Omental fat pad (tissue), 4 donors: ENCODE measurements around the gene ZP2. TPM values are rescaled to one million over a fixed set of nuclear protein-coding genes. Genes with fewer than 3 reads are reported as not detected.

Experiments
- ATAC-seq: fragments of 150-250 bp; one replicate; pipeline ENCODE4 v1.9.1; 2016; ENCODE audit warnings: mild to moderate bottlenecking, moderate library complexity; ENCODE audit not compliant: low FRiP score
- DNase-seq: peaks from one replicate; pipeline ENCODE4 v3.0.0-alpha.2; 2019; ENCODE audit warnings: low spot score
- total RNA-seq, 4 donors: library from RNA; depleted of rRNA; stranded (reverse); fragments of >200 nt; gene quantifications; one replicate each; pipeline ENCODE4 v1.1.0, GENCODE V29; 2016
- TF ChIP-seq, protein P1 (sequence below), 3 donors: fragments of 450-650 bp; IDR thresholded peaks; one replicate each; pipeline ENCODE4 v1.5.1; 2016 to 2017; ENCODE audit warnings: antibody characterized with exemption in 3 of 3, mild to moderate bottlenecking in 3 of 3, moderate library complexity in 2 of 3

The ZP2 gene
- total RNA-seq, 4 donors from 2014 or later = not detected

DNA sequence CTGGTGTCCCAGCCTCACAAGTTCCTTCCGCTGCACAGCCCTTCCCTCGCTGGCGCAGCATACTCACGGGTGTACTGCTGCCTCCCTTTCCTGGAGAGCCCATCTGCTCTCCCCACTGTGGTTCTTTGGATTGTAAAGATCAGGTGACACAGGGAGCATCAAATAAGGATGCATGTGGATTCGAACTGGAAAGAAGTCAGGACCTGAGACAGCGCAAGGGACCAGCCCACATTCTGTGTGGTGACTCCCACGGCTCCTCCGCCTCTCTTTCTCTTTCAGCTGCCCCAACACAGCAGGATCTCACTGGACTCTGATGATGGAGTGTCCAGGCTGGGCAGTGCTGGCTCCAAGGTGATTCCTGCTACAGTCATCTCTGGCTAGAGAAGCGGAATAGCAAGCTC, 44.8 kb downstream of the ZP2 start:
- ATAC-seq (no peak), DNase-seq (no peak)
- TF ChIP-seq, protein P1, sequence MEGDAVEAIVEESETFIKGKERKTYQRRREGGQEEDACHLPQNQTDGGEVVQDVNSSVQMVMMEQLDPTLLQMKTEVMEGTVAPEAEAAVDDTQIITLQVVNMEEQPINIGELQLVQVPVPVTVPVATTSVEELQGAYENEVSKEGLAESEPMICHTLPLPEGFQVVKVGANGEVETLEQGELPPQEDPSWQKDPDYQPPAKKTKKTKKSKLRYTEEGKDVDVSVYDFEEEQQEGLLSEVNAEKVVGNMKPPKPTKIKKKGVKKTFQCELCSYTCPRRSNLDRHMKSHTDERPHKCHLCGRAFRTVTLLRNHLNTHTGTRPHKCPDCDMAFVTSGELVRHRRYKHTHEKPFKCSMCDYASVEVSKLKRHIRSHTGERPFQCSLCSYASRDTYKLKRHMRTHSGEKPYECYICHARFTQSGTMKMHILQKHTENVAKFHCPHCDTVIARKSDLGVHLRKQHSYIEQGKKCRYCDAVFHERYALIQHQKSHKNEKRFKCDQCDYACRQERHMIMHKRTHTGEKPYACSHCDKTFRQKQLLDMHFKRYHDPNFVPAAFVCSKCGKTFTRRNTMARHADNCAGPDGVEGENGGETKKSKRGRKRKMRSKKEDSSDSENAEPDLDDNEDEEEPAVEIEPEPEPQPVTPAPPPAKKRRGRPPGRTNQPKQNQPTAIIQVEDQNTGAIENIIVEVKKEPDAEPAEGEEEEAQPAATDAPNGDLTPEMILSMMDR (IDR thresholded peaks at IDR 0.05) = no peak

DNA sequence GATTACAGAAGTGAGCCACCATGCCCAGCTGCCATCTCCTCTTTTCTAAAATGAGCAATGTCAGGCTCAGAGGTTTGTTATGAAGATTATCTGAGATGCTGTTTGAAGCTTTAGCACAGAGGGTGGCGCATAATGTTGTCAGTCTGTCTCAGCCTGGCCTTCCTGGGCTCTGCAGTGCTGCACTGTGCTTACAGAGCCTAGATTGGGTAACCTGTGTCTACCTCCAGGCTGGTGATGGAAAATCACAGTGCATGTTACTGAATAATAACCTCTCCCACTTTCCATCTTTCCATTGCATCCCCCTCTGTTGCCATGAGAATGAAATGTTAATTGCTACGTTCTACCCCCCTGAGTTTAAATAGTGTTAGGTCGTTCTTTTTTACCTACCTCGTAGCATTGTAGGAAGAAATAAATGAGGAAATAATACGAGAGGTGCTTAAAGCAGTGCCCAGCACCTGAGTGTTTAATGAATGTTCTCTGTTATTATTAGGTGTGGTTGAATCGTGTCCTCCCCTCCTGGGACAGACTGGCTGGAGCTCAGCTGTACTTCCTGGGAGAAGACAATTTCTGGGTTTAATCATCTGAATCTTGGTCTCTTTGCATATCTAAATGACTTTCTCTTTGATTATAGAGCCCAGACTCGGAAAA, 46.7 kb downstream of the ZP2 start:
- no peak for ATAC-seq
- TF ChIP-seq, protein P1 (IDR thresholded peaks at IDR 0.05) = no peak
- DNase-seq = no peak

DNA sequence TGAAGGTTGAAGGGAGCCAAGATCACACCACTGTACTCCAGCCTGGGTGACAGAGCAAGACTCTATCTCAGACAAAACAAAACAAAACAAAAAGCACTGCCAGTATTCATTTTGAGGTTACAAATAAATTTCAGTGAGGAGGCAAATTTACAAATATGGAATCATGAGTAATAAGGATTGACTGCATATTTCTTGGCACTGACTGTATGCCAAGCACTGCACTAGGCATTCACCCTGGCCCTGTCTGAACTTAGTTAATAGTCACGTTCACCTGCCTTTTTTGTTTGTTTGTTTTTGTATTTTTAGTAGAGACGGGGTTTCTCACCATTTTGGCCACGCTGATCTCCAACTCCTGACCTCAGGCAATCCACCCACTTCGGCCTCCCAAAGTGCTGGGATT, 47.8 kb downstream of the ZP2 start:
- no peak for ATAC-seq
- TF ChIP-seq, protein P1 (IDR thresholded peaks at IDR 0.05) = no peak

GRCh38 chr16:21162661-21163151, 48.7 kb downstream of the ZP2 start:
- TF ChIP-seq, protein P1 (IDR thresholded peaks at IDR 0.05) = no peak
- DNase-seq (no peak), ATAC-seq (no peak)

More for the DNA sequence above, 47.8 kb downstream of the ZP2 start:
- DNase-seq = no peak

- no peak for ATAC-seq
Observed at GRCh38 chr16:21161211-21161610, 50.2 kb downstream of the ZP2 start.

DNA sequence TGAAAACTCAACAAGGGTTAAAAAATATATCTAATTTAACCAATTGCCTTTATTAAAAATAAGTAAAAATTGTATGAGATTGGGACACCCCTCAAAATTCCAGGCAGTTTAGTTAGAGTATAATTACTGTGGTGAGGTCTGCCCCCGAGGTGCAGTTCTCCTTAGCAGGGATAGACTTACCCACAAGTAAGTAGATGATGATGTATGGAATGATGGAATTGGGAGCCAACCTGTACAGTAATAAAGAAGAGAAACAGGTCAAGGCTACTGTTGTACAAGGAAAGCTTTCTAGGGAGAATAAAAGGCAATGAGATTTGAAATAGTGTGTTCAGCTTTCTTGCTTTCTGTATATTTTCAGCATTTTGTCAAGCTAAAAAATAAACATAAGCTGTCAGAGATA, 51.1 kb downstream of the ZP2 start:
- ATAC-seq (no peak), DNase-seq (no peak)
- TF ChIP-seq, protein P1 (IDR thresholded peaks at IDR 0.05) = no peak

More at GRCh38 chr16:21161211-21161610, 50.2 kb downstream of the ZP2 start:
- DNase-seq = no peak
- TF ChIP-seq, protein P1 (IDR thresholded peaks at IDR 0.05) = no peak
